Thyroid gland (tissue), 4 donors: Measurements from ENCODE around the gene FAM20C.

ENCODE experiments used
- POLR2A ChIP-seq, 2 donors: fragments of 450-650 bp; IDR thresholded peaks; one replicate each; pipeline ENCODE4 v1.6.1; 2017; ENCODE audit warnings: antibody characterized with exemption in 2 of 2, mild to moderate bottlenecking in 2 of 2, moderate library complexity in 1 of 2
- TF ChIP-seq, protein P1 (sequence below), 6 experiments: fragments of 200-600 bp in 3 of 6; fragments of 450-650 bp in 3 of 6; sonication (generic) in 3 of 6; IDR thresholded peaks; one replicate each; pipeline ENCODE4 v1.5.1; 2016 to 2019; ENCODE audit warnings: antibody characterized with exemption in 6 of 6, mild to moderate bottlenecking in 2 of 6, inconsistent platforms in 1 of 6, moderate library complexity in 1 of 6

DNA sequence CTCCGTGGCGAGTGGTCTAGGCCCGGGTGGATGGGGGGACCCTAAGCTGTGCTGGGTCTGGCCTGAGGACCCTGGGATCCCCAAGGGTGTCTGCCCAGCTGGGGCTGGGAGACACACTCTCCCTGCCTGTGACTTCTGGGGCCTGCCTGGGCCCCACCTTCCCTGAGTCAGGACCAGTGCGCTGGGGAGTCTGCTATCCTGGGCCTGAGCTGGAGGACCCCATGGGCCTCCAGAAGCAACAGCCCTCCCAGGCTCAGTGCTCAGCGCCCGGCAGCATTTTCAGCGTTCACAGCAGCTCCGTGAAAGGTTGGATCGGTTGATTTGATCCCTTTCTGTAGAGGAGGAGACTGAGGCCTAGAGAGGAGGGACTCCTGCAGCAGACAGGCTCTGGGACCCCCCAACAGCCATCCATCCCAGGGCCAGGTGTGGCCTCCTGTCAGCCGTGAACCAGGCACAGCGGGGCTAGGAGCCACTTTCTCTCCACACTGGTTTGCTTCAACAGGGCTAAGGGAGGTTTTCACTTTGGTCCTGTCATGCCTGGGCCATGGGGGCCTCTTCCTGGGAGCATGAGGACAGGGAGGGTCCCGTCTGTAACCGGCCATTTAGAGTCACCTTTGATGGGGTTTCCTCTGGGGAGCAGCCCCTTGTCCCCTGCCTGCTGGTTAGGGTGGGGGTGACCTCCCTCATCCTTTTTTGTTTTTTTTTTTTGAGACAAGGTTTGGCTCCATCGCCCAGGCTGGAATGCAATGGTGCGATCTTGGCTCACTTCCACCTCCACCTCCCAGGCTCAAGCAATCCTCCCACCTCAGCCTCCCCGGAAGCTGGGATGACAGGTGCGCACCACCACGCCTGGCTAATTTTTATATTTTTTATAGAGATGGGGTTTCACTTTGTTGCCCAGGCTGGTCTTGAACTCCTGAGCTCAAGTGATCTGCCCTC, 110.0 kb downstream of the FAM20C start:
- TF ChIP-seq, protein P1, sequence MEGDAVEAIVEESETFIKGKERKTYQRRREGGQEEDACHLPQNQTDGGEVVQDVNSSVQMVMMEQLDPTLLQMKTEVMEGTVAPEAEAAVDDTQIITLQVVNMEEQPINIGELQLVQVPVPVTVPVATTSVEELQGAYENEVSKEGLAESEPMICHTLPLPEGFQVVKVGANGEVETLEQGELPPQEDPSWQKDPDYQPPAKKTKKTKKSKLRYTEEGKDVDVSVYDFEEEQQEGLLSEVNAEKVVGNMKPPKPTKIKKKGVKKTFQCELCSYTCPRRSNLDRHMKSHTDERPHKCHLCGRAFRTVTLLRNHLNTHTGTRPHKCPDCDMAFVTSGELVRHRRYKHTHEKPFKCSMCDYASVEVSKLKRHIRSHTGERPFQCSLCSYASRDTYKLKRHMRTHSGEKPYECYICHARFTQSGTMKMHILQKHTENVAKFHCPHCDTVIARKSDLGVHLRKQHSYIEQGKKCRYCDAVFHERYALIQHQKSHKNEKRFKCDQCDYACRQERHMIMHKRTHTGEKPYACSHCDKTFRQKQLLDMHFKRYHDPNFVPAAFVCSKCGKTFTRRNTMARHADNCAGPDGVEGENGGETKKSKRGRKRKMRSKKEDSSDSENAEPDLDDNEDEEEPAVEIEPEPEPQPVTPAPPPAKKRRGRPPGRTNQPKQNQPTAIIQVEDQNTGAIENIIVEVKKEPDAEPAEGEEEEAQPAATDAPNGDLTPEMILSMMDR (IDR thresholded peaks at IDR 0.05) = no peak
- TF ChIP-seq POLR2A (IDR thresholded peaks at IDR 0.05) = no peak
